K562 (cell line): Measurements from ENCODE around the gene KHDC1. TPM values are rescaled to one million over a fixed set of nuclear protein-coding genes. Genes with fewer than 3 reads are reported as not detected.

Source experiments
- ETV5 ChIP-seq: sonication (generic); formaldehyde crosslinking; IDR thresholded peaks from 2 replicates; pipeline ENCODE4 v1.4.0; 2020; ENCODE audit warnings: low read depth, mild to moderate bottlenecking, missing genetic modification reagents
- GATAD2B ChIP-seq: fragments of 450-650 bp; IDR thresholded peaks from 2 replicates; pipeline ENCODE4 v1.6.1; 2017; ENCODE audit warnings: mild to moderate bottlenecking, borderline replicate concordance
- PHF8 ChIP-seq: fragments of 200-600 bp; sonication (generic); IDR thresholded peaks from 2 replicates; pipeline ENCODE4 v1.6.1; 2012; ENCODE audit warnings: mixed run types, mild to moderate bottlenecking, inconsistent platforms, low read length, moderate library complexity, borderline replicate concordance
- TBL1XR1 ChIP-seq, 2 experiments: IDR thresholded peaks; 2 replicates each; pipeline ENCODE4 v1.6.1; 2012; ENCODE audit warnings: improper control_type of control experiment in 2 of 2, low read length in 2 of 2, mild to moderate bottlenecking in 1 of 2
- ZNF436 ChIP-seq: fragments of 250-450, 450-650 bp; sonication (Bioruptor Pico); formaldehyde crosslinking; IDR thresholded peaks from 2 replicates; pipeline ENCODE4 v1.7.0; 2020; ENCODE audit warnings: mild to moderate bottlenecking
- ZNF764 ChIP-seq: fragments of 250-450 bp; sonication (Bioruptor Pico); IDR thresholded peaks from 2 replicates; pipeline ENCODE4 v1.4.0; 2020; ENCODE audit warnings: low read depth, mild to moderate bottlenecking, moderate library complexity
- polyA plus RNA-seq, 8 experiments: library from polyadenylated mRNA; depleted of rRNA in 4 of 8; stranded (reverse) in 5 of 8; unstranded in 3 of 8; fragments of >200 nt; fragmentation: Nextera tagmentation in 2 of 8; fragmentation: Illumina TruSeq in 1 of 8; extraction: Ambion mirVana in 2 of 8; extraction: Trizol in 1 of 8; gene quantifications; 2 replicates each; pipeline versions ENCODE4 v1.2.1 to v1.2.3, GENCODE V29; 2011 to 2014; ENCODE audit warnings: inconsistent platforms in 1 of 8, missing spikeins in 1 of 8
- total RNA-seq, 7 experiments: library from RNA; depleted of rRNA in 6 of 7; stranded (reverse); fragments of >200 nt in 6 of 7; fragmentation: Illumina TruSeq in 2 of 7; extraction: Trizol in 2 of 7; gene quantifications; 2 replicates each; pipeline versions ENCODE4 v1.2.1 to v1.2.3, GENCODE V29; 2011 to 2021; ENCODE audit warnings: low replicate concordance in 1 of 7
- TF ChIP-seq, protein P1 (sequence below): fragments of 450-650 bp; IDR thresholded peaks from 2 replicates; pipeline ENCODE4 v1.6.1; 2016; ENCODE audit warnings: mild to moderate bottlenecking, moderate library complexity
- TF ChIP-seq, protein P2 (sequence below): fragments of 450-650 bp; IDR thresholded peaks from 2 replicates; pipeline ENCODE4 v1.6.1; 2017; ENCODE audit warnings: antibody characterized with exemption, mild to moderate bottlenecking

Gene KHDC1
- total and polyA plus RNA-seq, 9 of the 15 experiments (the other 6 are each of a cell fraction or from before 2014, with no cell fraction given): 2.5 to 19.5 (median 8.0) TPM

DNA sequence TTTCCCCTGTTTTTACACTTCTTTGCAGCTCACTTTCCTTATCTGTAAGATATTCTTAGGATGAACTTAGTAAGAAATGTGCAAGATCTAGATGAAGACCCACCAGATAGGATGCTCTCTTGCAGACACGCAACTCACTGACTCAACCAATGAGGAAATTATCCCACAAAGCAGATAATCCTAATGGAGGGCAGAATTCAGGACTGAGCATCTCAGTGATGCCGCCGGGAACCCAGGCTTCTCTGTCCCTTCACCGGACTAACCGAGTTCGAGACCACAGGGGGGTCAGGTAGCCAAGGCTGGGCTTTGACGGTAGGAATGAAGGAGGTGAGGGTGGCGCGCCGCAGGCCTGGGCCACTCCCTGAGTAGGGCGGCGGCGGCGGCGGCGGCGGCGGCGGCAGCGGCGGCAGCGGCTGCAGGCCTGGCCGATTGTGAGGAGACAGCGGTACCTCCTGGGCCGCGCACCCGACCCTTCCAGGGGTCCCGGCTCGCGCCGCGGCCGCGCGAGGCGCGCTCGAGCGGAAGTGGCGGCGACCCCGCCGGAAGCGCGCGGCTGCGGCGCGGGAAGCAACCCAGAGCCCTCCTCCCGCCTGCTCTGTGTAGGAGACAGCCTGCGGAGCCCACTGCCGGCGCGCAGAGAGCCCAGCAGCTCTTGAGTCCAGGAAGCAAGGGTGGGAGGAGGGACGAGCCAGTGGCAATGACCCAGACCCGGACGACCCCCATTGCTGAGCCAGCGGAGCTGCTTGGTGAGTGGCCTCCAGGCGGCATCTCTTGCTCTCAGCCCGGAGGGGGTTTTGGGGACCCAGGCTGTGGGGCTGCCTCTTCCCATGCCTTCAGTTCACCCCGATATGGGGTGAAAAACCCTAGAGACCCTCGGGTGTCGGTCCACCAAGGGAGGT, at the start of gene KHDC1 (continued):
- TF ChIP-seq, protein P1, sequence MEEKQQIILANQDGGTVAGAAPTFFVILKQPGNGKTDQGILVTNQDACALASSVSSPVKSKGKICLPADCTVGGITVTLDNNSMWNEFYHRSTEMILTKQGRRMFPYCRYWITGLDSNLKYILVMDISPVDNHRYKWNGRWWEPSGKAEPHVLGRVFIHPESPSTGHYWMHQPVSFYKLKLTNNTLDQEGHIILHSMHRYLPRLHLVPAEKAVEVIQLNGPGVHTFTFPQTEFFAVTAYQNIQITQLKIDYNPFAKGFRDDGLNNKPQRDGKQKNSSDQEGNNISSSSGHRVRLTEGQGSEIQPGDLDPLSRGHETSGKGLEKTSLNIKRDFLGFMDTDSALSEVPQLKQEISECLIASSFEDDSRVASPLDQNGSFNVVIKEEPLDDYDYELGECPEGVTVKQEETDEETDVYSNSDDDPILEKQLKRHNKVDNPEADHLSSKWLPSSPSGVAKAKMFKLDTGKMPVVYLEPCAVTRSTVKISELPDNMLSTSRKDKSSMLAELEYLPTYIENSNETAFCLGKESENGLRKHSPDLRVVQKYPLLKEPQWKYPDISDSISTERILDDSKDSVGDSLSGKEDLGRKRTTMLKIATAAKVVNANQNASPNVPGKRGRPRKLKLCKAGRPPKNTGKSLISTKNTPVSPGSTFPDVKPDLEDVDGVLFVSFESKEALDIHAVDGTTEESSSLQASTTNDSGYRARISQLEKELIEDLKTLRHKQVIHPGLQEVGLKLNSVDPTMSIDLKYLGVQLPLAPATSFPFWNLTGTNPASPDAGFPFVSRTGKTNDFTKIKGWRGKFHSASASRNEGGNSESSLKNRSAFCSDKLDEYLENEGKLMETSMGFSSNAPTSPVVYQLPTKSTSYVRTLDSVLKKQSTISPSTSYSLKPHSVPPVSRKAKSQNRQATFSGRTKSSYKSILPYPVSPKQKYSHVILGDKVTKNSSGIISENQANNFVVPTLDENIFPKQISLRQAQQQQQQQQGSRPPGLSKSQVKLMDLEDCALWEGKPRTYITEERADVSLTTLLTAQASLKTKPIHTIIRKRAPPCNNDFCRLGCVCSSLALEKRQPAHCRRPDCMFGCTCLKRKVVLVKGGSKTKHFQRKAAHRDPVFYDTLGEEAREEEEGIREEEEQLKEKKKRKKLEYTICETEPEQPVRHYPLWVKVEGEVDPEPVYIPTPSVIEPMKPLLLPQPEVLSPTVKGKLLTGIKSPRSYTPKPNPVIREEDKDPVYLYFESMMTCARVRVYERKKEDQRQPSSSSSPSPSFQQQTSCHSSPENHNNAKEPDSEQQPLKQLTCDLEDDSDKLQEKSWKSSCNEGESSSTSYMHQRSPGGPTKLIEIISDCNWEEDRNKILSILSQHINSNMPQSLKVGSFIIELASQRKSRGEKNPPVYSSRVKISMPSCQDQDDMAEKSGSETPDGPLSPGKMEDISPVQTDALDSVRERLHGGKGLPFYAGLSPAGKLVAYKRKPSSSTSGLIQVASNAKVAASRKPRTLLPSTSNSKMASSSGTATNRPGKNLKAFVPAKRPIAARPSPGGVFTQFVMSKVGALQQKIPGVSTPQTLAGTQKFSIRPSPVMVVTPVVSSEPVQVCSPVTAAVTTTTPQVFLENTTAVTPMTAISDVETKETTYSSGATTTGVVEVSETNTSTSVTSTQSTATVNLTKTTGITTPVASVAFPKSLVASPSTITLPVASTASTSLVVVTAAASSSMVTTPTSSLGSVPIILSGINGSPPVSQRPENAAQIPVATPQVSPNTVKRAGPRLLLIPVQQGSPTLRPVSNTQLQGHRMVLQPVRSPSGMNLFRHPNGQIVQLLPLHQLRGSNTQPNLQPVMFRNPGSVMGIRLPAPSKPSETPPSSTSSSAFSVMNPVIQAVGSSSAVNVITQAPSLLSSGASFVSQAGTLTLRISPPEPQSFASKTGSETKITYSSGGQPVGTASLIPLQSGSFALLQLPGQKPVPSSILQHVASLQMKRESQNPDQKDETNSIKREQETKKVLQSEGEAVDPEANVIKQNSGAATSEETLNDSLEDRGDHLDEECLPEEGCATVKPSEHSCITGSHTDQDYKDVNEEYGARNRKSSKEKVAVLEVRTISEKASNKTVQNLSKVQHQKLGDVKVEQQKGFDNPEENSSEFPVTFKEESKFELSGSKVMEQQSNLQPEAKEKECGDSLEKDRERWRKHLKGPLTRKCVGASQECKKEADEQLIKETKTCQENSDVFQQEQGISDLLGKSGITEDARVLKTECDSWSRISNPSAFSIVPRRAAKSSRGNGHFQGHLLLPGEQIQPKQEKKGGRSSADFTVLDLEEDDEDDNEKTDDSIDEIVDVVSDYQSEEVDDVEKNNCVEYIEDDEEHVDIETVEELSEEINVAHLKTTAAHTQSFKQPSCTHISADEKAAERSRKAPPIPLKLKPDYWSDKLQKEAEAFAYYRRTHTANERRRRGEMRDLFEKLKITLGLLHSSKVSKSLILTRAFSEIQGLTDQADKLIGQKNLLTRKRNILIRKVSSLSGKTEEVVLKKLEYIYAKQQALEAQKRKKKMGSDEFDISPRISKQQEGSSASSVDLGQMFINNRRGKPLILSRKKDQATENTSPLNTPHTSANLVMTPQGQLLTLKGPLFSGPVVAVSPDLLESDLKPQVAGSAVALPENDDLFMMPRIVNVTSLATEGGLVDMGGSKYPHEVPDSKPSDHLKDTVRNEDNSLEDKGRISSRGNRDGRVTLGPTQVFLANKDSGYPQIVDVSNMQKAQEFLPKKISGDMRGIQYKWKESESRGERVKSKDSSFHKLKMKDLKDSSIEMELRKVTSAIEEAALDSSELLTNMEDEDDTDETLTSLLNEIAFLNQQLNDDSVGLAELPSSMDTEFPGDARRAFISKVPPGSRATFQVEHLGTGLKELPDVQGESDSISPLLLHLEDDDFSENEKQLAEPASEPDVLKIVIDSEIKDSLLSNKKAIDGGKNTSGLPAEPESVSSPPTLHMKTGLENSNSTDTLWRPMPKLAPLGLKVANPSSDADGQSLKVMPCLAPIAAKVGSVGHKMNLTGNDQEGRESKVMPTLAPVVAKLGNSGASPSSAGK: peak; percentile 81
- TF ChIP-seq PHF8 (peak; percentile 52; the same call in 1 of the 2 replicates), TBL1XR1 (IDR thresholded peaks at IDR 0.05; ENCODE audit: low read length in 2 of 2) (no peak), GATAD2B (0 out of 2 replicates have a peak, but pooled peaks have one; percentile 18), ETV5 (no peak), ZNF764 (CRISPR knock-in tag) (no peak), ZNF436 (CRISPR knock-in tag) (no peak)
- TF ChIP-seq, protein P2, sequence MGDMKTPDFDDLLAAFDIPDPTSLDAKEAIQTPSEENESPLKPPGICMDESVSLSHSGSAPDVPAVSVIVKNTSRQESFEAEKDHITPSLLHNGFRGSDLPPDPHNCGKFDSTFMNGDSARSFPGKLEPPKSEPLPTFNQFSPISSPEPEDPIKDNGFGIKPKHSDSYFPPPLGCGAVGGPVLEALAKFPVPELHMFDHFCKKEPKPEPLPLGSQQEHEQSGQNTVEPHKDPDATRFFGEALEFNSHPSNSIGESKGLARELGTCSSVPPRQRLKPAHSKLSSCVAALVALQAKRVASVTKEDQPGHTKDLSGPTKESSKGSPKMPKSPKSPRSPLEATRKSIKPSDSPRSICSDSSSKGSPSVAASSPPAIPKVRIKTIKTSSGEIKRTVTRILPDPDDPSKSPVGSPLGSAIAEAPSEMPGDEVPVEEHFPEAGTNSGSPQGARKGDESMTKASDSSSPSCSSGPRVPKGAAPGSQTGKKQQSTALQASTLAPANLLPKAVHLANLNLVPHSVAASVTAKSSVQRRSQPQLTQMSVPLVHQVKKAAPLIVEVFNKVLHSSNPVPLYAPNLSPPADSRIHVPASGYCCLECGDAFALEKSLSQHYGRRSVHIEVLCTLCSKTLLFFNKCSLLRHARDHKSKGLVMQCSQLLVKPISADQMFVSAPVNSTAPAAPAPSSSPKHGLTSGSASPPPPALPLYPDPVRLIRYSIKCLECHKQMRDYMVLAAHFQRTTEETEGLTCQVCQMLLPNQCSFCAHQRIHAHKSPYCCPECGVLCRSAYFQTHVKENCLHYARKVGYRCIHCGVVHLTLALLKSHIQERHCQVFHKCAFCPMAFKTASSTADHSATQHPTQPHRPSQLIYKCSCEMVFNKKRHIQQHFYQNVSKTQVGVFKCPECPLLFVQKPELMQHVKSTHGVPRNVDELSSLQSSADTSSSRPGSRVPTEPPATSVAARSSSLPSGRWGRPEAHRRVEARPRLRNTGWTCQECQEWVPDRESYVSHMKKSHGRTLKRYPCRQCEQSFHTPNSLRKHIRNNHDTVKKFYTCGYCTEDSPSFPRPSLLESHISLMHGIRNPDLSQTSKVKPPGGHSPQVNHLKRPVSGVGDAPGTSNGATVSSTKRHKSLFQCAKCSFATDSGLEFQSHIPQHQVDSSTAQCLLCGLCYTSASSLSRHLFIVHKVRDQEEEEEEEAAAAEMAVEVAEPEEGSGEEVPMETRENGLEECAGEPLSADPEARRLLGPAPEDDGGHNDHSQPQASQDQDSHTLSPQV: peak; percentile 44; the same call in 1 of the 2 replicates
